Prostate gland (tissue), 2 donors: Measurements from ENCODE around the gene P2RY8.

Source experiments
- POLR2A ChIP-seq: fragments of 450-650 bp; IDR thresholded peaks from one replicate; pipeline ENCODE4 v1.6.1; 2016; ENCODE audit warnings: antibody characterized with exemption, mild to moderate bottlenecking
- POLR2AphosphoS5 ChIP-seq: sonication (generic); formaldehyde crosslinking; IDR thresholded peaks from one replicate; pipeline ENCODE4 v1.6.1; 2017; ENCODE audit warnings: antibody characterized with exemption
- TF ChIP-seq, protein P1 (sequence below), 4 experiments: fragments of 200-600 bp in 2 of 4; fragments of 450-650 bp in 2 of 4; sonication (generic) in 2 of 4; IDR thresholded peaks; 1 replicate in 3 of 4; 2 replicates in 1 of 4; pipeline ENCODE4 v1.5.1; 2016 to 2019; ENCODE audit warnings: antibody characterized with exemption in 4 of 4, mild to moderate bottlenecking in 2 of 4, moderate library complexity in 2 of 4

- no peak for TF ChIP-seq POLR2AphosphoS5
- no peak for TF ChIP-seq POLR2A
- TF ChIP-seq, protein P1, sequence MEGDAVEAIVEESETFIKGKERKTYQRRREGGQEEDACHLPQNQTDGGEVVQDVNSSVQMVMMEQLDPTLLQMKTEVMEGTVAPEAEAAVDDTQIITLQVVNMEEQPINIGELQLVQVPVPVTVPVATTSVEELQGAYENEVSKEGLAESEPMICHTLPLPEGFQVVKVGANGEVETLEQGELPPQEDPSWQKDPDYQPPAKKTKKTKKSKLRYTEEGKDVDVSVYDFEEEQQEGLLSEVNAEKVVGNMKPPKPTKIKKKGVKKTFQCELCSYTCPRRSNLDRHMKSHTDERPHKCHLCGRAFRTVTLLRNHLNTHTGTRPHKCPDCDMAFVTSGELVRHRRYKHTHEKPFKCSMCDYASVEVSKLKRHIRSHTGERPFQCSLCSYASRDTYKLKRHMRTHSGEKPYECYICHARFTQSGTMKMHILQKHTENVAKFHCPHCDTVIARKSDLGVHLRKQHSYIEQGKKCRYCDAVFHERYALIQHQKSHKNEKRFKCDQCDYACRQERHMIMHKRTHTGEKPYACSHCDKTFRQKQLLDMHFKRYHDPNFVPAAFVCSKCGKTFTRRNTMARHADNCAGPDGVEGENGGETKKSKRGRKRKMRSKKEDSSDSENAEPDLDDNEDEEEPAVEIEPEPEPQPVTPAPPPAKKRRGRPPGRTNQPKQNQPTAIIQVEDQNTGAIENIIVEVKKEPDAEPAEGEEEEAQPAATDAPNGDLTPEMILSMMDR (IDR thresholded peaks at IDR 0.05), result no peak
Observed at GRCh38 chrX:1561164-1561563, 24.2 kb upstream of the P2RY8 start.
